NCI-H526 (cell line): Measurements from ENCODE around the gene PEX11G.

Experiments used
- DNase-seq, 2 experiments: peaks; one replicate each; lab custom pipeline; 2025; lab: John Stamatoyannopoulos, UW

The PEX11G gene

GRCh38 chr19:7521551-7522071, 32.8 kb upstream of the PEX11G start:
- no peak for DNase-seq

GRCh38 chr19:7520131-7521051, 31.6 kb upstream of the PEX11G start:
- no peak for DNase-seq

GRCh38 chr19:7519361-7520130, 30.7 kb upstream of the PEX11G start:
- DNase-seq, result no peak

GRCh38 chr19:7516878-7517277, 28.0 kb upstream of the PEX11G start:
- no peak for DNase-seq

- no peak for DNase-seq
Measured at GRCh38 chr19:7516333-7516732, 27.5 kb upstream of the PEX11G start.

GRCh38 chr19:7515645-7516151, 26.9 kb upstream of the PEX11G start, which contains the start of gene ZNF358:
Gene ZNF358, plus strand, starts transcription at chr19:7516103. Its CDS starts 3,140 bp downstream, at chr19:7519243.
- peak in 1 of 2 experiments; percentile 69 for DNase-seq

- no peak for DNase-seq
Measured at GRCh38 chr19:7515110-7515644, 26.3 kb upstream of the PEX11G start.

GRCh38 chr19:7513809-7514642, 25.2 kb upstream of the PEX11G start:
- DNase-seq, result no peak

GRCh38 chr19:7512400-7512851, 23.6 kb upstream of the PEX11G start:
- DNase-seq, result no peak

- DNase-seq, result no peak
Measured at GRCh38 chr19:7509625-7510024, 20.8 kb upstream of the PEX11G start.

- peak in 1 of 2 experiments; percentile 45 for DNase-seq
Measured at GRCh38 chr19:7507884-7508283, 19.0 kb upstream of the PEX11G start.

GRCh38 chr19:7506385-7507328, 17.8 kb upstream of the PEX11G start:
- peak; percentile 82 to 94 for DNase-seq

GRCh38 chr19:7505682-7506384, 17.0 kb upstream of the PEX11G start:
- peak; percentile 24 to 86 for DNase-seq

GRCh38 chr19:7505288-7505681, 16.4 kb upstream of the PEX11G start:
- peak; percentile 36 to 57 for DNase-seq

- no peak for DNase-seq
Measured at GRCh38 chr19:7504684-7505083, 15.8 kb upstream of the PEX11G start.

GRCh38 chr19:7502552-7502951, 13.7 kb upstream of the PEX11G start:
- DNase-seq, result no peak

GRCh38 chr19:7500811-7501450, 12.1 kb upstream of the PEX11G start:
- DNase-seq, result peak; percentile 56 to 89

- DNase-seq, result no peak
Measured at GRCh38 chr19:7497292-7497691, 8.5 kb upstream of the PEX11G start.
